Karpas-422 (cell line): ENCODE data around the gene CD58. TPM values are rescaled to one million over a fixed set of nuclear protein-coding genes. Genes with fewer than 3 reads are reported as not detected.
"Not testable (repeated sequence)": the region's sequence is repeated elsewhere in the genome, so short reads cannot be mapped to it uniquely, and the experiment has no call there.

Source experiments
- DNase-seq: peaks from one replicate; pipeline ENCODE4 v3.0.0-alpha.2; 2015
- H2AFZ ChIP-seq: fragments of 200-600 bp; sonication (generic); 2 replicates; pipeline ENCODE4 v1.6.1; 2014; ENCODE audit warnings: antibody characterized with exemption, low read length, mixed read lengths
- H3K27ac ChIP-seq: fragments of 200-600 bp; sonication (generic); 2 replicates; pipeline ENCODE4 v1.5.1; 2014; ENCODE audit warnings: mild to moderate bottlenecking, low read length, moderate library complexity
- H3K27me3 ChIP-seq: fragments of 200-600 bp; sonication (generic); 2 replicates; pipeline ENCODE4 v1.6.1; 2014; ENCODE audit warnings: low read length, mixed read lengths
- H3K36me3 ChIP-seq: fragments of 200-600 bp; sonication (generic); 2 replicates; pipeline ENCODE4 v1.6.1; 2014; ENCODE audit warnings: low read length, mixed read lengths; ENCODE audit not compliant: insufficient read depth
- H3K4me1 ChIP-seq: fragments of 200-600 bp; sonication (generic); 2 replicates; pipeline ENCODE4 v1.6.1; 2014; ENCODE audit warnings: mild to moderate bottlenecking, low read length, mixed read lengths
- H3K4me2 ChIP-seq: fragments of 200-600 bp; sonication (generic); 2 replicates; pipeline ENCODE4 v1.6.1; 2014; ENCODE audit warnings: low read length, low read depth, mild to moderate bottlenecking; ENCODE audit not compliant: poor library complexity, severe bottlenecking
- H3K4me3 ChIP-seq: fragments of 200-600 bp; sonication (generic); 2 replicates; pipeline ENCODE4 v1.5.1; 2014; ENCODE audit warnings: mild to moderate bottlenecking, antibody characterized with exemption, low read length, mixed read lengths
- H3K79me2 ChIP-seq: fragments of 200-600 bp; sonication (generic); 2 replicates; pipeline ENCODE4 v1.6.1; 2014; ENCODE audit warnings: mild to moderate bottlenecking, low read length, mixed read lengths
- H3K9ac ChIP-seq: fragments of 200-600 bp; sonication (generic); 2 replicates; pipeline ENCODE4 v1.6.0; 2014; ENCODE audit warnings: low read length
- H3K9me2 ChIP-seq: fragments of 200-600 bp; sonication (generic), shearing (Covaris generic); replicated peaks from 2 replicates; pipeline ENCODE4 v1.6.0; 2014; ENCODE audit warnings: mild to moderate bottlenecking, low read length, moderate library complexity; ENCODE audit not compliant: insufficient read depth
- H3K9me3 ChIP-seq: fragments of 300-700, 200-600 bp; sonication (generic); 2 replicates; pipeline ENCODE4 v1.6.1; 2014; ENCODE audit warnings: low read length, mixed read lengths
- H4K20me1 ChIP-seq: fragments of 200-600 bp; sonication (generic); 2 replicates; pipeline ENCODE4 v1.6.1; 2014; ENCODE audit warnings: mild to moderate bottlenecking, antibody characterized with exemption, low read length, low read depth; ENCODE audit not compliant: insufficient read depth
- total RNA-seq: library from RNA; depleted of rRNA; stranded (reverse); fragments of >200 nt; shearing (Covaris generic); gene quantifications from 2 replicates; pipeline ENCODE4 v1.2.3, GENCODE V29; 2014; ENCODE audit warnings: low replicate concordance

Gene CD58
- total RNA-seq, 1 experiment from 2014 or later: 1.2 TPM

- peak overlapping the region; percentile 77 for H3K9ac ChIP-seq
- no peaks in the 10 kb centered on the region for H3K79me2 ChIP-seq
- no peaks in the 10 kb centered on the region for H3K9me3 ChIP-seq
- H4K20me1 ChIP-seq: no peaks in the 10 kb centered on the region
- peak overlapping the region; percentile 94 for H3K4me2 ChIP-seq
- H3K36me3 ChIP-seq: no peaks in the 10 kb centered on the region
- H3K9me2 ChIP-seq: no peaks in the 10 kb centered on the region
- H3K27ac ChIP-seq: no peak overlapping the region
- peaks cover 27% of the 10 kb centered on the region for H3K4me1 ChIP-seq
- H2AFZ ChIP-seq: peak overlapping the region; percentile 97; the same call in 1 of the 2 replicates
- peak overlapping the region; percentile 89 for H3K4me3 ChIP-seq
- DNase-seq: no peak
- H3K27me3 ChIP-seq: no peaks in the 10 kb centered on the region
Observed at GRCh38 chr1:116569776-116570357, 959 bp downstream of the CD58 start.

DNA sequence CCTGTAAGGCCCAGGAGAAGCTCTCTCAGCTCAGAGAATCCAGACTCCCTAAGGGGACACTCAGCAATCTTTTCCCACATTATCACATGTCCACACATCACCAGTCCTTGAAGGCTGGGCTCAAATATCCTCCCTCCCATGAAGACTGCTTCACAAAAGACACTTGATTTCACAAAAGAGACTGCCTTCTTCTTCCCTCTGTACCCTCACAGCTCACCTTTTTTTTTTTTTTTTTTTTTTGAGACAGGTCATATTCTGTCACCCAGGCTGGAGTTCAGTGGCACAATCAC is 1.5 kb downstream of the CD58 start:
- Histone ChIP-seq H4K20me1 (no peaks in the 10 kb centered on the region), H3K9me2 (no peaks in the 10 kb centered on the region), H3K79me2 (no peaks in the 10 kb centered on the region), H2AFZ (no peak overlapping the region), H3K9me3 (no peaks in the 10 kb centered on the region), H3K9ac (no peak overlapping the region), H3K27me3 (no peaks in the 10 kb centered on the region), H3K27ac (no peak overlapping the region), H3K4me1 (peaks cover 27% of the 10 kb centered on the region), H3K36me3 (no peaks in the 10 kb centered on the region), H3K4me3 (no peak overlapping the region), H3K4me2 (no peak overlapping the region)
- no peak for DNase-seq

DNA sequence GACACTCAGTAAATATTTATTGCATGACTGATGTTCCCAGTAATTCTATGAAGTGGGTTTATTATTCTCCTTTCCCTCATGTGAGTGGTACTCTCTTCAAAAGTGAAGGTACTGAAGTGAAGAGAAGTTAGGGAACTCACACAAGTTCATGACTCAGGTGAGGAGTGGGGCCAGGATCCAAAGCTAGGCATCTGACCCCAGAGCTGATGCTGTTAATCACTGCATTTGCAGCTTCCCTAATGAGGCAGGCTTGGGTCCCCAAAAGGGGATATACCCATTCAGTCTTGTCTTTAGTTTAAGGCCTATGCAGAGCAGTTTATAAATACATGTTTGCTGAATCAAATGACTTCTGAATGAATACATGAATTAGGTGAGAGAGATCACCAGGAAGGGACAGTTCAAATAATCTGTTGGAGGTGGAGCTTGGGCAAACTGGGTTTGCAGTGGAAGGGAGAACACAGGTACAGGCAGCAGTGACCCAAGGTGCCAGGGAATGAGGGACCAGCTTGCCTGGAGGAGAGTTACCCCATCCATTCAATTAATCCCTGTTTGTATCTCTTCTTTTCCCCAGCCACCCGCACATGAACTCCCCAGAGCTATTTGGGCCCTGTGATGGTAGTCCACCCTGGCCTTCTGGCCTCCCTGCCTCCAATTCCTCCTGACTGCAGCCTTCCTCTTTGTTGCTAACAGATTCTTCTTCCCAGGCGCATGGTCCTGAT is 2.0 kb downstream of the CD58 start:
- Histone ChIP-seq H3K9me2 (no peaks in the 10 kb centered on the region), H3K27me3 (no peaks in the 10 kb centered on the region), H2AFZ (no peak overlapping the region), H3K27ac (no peak overlapping the region), H3K79me2 (no peaks in the 10 kb centered on the region), H3K9ac (no peak overlapping the region), H3K4me3 (no peak overlapping the region), H3K36me3 (no peaks in the 10 kb centered on the region), H4K20me1 (no peaks in the 10 kb centered on the region), H3K4me2 (no peak overlapping the region), H3K4me1 (peaks cover 26% of the 10 kb centered on the region), H3K9me3 (no peaks in the 10 kb centered on the region)
- DNase-seq: no peak

DNA sequence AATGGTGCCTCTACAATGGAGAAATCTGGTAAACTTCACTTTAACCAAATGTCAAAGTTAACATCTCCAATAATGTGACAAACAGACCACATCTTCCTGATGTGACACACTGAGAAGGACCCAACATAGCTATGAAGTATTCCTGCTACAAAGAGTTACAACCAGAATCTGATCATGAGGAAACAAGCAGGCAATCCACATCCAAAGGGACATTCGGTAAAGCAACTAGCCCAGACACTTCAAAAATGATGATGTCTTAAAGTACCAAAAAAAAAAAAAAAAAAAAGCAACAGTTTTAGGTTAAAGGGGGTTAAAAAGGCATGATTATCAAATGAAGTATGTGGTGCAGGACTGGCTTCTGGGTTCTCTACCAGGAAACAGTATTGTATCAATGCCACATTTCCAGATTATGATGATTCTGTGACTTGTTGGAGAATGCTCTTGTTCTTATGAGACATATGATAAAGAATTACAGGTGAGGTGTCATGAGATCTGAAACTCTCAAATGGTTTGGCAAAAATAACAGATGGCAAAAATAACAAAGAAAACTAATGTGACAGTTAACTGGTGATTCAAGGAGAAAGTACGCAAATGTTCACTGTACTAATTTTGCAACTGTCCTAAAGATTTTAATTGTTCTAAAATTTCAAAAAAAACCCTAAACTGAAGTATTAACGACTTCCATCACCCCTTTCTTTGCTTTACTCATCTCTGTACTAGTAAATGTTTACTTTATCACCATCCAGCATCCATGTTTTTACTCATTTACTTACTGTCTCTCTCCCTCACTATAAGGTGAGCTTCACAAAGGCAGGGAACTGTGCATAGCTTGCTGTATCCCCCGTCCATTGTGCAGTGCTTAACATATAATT is 2.8 kb downstream of the CD58 start:
- H3K9me3 ChIP-seq: no peaks in the 10 kb centered on the region
- H3K27ac ChIP-seq: no peak overlapping the region
- no peaks in the 10 kb centered on the region for H4K20me1 ChIP-seq
- no peaks in the 10 kb centered on the region for H3K9me2 ChIP-seq
- H3K4me2 ChIP-seq: no peak overlapping the region
- no peak for DNase-seq
- no peaks in the 10 kb centered on the region for H3K27me3 ChIP-seq
- H3K4me1 ChIP-seq: peaks cover 21% of the 10 kb centered on the region
- H3K36me3 ChIP-seq: no peaks in the 10 kb centered on the region
- no peak overlapping the region for H2AFZ ChIP-seq
- no peak overlapping the region for H3K4me3 ChIP-seq
- no peaks in the 10 kb centered on the region for H3K79me2 ChIP-seq
- H3K9ac ChIP-seq: no peak overlapping the region

DNA sequence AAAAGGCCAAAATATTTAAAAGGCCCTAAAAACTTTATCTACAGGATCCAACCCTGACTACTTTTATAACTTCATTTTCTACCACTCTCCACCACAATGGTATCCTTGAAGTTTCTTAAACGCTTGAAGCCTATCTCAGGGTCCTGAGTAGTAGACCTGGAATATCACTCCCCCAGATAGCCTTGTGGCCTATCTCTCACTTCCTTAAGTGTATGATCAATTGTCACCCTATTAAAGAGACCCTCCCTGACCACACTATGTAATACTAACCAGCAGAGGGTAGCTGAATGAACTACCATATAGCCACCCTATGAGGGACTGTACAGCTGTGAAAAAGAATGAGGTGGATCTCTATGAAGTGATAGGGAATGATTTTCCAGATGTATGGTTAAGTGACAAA is 5.6 kb downstream of the CD58 start:
- Histone ChIP-seq H3K27ac (no peak overlapping the region), H3K9ac (no peak overlapping the region), H2AFZ (no peak overlapping the region), H3K9me3 (no peaks in the 10 kb centered on the region), H3K4me2 (no peak overlapping the region), H3K9me2 (no peaks in the 10 kb centered on the region), H3K4me3 (no peak overlapping the region), H3K4me1 (peaks cover 16% of the 10 kb centered on the region), H4K20me1 (no peaks in the 10 kb centered on the region), H3K27me3 (no peaks in the 10 kb centered on the region), H3K36me3 (no peaks in the 10 kb centered on the region), H3K79me2 (no peaks in the 10 kb centered on the region)
- no peak for DNase-seq

- H3K27ac ChIP-seq: no peak overlapping the region
- no peak overlapping the region for H3K9ac ChIP-seq
- H2AFZ ChIP-seq: no peak overlapping the region
- H3K27me3 ChIP-seq: no peaks in the 10 kb centered on the region
- no peak for DNase-seq
- no peaks in the 10 kb centered on the region for H3K36me3 ChIP-seq
- no peak overlapping the region for H3K4me3 ChIP-seq
- H4K20me1 ChIP-seq: no peaks in the 10 kb centered on the region
- H3K4me1 ChIP-seq: peaks cover 10% of the 10 kb centered on the region
- no peaks in the 10 kb centered on the region for H3K9me3 ChIP-seq
- no peaks in the 10 kb centered on the region for H3K9me2 ChIP-seq
- H3K79me2 ChIP-seq: no peaks in the 10 kb centered on the region
- no peak overlapping the region for H3K4me2 ChIP-seq
Observed at GRCh38 chr1:116564426-116564825, 6.4 kb downstream of the CD58 start.

DNA sequence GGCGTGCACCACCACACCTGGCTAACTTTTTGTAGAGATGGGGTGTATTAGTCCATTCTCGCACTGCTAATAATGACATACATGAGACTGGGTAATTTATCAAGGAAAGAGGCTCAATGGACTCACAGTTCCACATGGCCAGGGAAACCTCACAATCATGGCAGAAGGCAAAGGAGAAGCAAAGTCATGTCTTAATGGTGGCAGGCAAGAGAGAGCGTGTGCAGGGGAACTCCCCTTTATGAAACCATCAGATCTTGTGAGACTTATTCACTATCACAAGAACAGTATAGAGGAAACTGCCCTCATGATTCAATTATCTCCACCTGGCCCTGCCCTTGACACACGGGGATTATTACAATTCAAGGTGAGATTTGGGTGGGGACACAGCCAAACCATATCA is 8.4 kb downstream of the CD58 start:
- not testable (repeated sequence) for DNase-seq, H3K4me2 ChIP-seq

GRCh38 chr1:116561563-116561962 is 9.3 kb downstream of the CD58 start:
- Histone ChIP-seq H3K79me2 (no peaks in the 10 kb centered on the region), H3K4me2 (no peak overlapping the region), H3K36me3 (no peaks in the 10 kb centered on the region), H3K4me3 (no peak overlapping the region), H4K20me1 (no peaks in the 10 kb centered on the region), H3K9ac (no peak overlapping the region), H3K9me3 (no peaks in the 10 kb centered on the region), H3K4me1 (peaks cover 10% of the 10 kb centered on the region), H3K27me3 (no peaks in the 10 kb centered on the region), H3K27ac (no peak overlapping the region), H3K9me2 (no peaks in the 10 kb centered on the region), H2AFZ (no peak overlapping the region)
- no peak for DNase-seq

More for the DNA sequence above, 8.4 kb downstream of the CD58 start:
- not testable (repeated sequence) for H2AFZ ChIP-seq, H3K79me2 ChIP-seq, H3K4me1 ChIP-seq, H3K27me3 ChIP-seq, H3K4me3 ChIP-seq, H3K27ac ChIP-seq, H4K20me1 ChIP-seq, H3K36me3 ChIP-seq, H3K9me2 ChIP-seq, H3K9ac ChIP-seq, H3K9me3 ChIP-seq
